ENCODE data around the gene HAPLN2.
"Not testable (repeated sequence)": the region's sequence is repeated elsewhere in the genome, so short reads cannot be mapped to it uniquely, and the experiment has no call there.

Gene HAPLN2

DNA sequence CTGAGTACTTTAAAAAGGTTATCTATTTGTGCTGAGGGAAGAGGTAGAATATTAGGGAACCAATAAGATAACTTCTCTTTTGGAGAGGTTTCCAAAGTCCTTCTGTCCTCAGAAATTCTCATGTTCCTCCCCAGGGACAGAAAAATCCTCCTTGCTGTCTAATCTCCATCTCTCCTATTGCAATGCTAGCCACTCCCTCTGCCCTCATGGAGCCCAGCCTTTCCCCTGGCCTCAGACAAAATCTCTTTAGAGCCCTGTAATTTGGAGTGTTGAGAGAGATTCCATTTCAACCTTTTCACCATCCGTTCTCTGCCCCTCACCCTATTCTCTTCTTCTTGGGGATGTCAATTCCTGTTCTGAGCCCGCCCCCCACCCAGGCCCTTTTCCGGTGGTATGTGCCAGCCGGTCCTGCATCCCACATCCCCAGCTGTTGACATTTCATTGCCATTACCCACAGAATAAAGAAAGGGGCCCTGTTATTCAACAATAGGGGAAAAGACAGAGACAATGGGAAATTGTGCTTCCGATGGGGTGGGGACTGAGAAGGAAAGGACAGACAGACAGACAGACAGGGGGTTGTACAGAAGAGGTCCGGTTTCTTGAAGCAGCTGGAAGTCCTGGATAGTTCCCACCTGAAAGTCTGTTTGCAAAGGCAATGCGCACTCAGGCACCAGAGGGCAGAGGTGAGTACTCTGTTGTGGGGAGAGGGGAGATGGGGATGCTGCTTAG, at the start of gene HAPLN2:
TSS of gene HAPLN2 (plus strand) at position 563 of the 729 bp plus-strand sequence. CDS start 4,076 bp downstream, outside the sequence.
- peak; percentile 63 for DNase-seq

DNA sequence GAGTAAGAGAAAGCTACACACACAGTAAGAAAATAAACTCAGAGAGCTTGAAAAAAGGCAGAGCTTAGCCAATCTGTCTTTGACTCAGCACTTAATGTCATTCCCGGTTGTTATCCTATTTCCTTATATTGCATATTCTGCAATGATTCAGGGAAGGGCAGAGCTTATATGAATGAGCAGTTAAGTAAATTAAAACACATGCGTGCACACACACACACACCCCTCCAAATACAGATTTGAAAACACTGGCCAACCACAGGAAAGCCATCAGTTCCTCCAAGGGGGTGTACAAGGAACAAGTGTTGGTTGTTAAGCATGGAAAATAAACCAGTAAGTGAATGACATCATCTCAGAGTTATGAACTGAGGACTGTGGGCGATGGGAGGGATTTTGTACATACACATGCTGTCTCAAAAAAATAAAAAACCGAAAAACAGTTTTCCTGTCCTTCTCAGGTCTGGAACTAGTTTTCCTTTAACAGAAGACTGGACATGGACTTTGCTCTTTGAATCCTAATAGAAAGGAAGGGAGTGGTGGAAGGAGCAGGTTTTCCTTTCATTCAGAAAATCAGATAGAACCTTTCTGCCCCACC, 47.9 kb upstream of the HAPLN2 start:
- DNase-seq, result no peak

DNA sequence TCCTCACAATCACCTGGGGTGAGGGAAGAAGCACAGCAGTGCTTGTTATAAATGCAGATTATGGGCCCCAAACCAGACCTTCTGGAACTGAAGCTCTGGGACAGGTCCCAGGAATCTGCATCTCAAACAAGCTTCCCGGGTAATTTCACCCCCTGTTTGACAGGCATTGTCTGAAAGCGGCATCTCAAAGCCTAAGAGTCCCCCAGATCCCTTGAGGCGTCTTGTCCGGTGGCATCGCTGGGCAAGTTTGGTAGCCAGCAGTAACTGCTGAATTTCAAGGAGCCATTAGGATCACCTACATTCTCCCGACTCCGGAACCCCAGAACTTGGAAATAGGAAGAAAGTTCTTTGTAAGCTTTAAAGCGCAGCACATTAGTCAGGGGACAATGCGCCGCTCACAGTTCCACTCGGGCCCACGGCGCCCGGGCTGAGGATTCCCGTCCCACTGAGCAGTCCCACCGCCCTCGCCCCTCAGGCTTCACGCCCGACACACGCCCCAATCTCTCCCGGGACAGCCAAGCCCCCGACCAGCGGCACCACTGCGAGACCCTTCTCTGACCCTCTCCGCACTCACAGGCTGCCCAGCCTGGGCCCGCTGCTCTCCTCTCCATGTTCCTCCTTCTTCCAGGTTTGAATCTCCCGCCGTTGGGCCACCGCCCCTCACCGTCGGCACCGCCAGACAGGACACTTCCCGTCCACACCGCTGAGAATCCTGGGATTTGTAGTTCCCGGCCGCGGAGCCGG, 47.1 kb upstream of the HAPLN2 start, which contains the start of gene IQGAP3:
TSS of gene IQGAP3 (minus strand) at position 647 of the 744 bp plus-strand sequence. CDS start at position 611, 36 bp downstream.
- DNase-seq, result peak; percentile 93

DNA sequence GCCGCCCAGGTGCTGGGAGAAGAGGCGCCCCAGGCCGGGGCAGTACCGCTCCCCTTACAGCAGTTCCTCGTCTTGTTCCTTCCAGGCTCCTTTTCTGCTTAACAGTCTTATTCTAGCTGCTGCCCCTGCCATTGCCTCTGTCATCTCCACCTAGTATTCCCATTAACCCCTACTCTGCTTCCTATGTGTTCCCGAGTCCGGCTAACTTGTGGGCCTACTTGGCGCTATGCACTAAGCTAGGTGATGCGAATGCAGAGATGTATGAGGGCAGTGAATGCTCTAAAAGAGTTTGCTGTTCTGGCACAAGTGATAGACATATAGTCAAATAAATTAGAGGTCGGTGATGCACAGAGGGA, 46.6 kb upstream of the HAPLN2 start:
- DNase-seq, result no peak

DNA sequence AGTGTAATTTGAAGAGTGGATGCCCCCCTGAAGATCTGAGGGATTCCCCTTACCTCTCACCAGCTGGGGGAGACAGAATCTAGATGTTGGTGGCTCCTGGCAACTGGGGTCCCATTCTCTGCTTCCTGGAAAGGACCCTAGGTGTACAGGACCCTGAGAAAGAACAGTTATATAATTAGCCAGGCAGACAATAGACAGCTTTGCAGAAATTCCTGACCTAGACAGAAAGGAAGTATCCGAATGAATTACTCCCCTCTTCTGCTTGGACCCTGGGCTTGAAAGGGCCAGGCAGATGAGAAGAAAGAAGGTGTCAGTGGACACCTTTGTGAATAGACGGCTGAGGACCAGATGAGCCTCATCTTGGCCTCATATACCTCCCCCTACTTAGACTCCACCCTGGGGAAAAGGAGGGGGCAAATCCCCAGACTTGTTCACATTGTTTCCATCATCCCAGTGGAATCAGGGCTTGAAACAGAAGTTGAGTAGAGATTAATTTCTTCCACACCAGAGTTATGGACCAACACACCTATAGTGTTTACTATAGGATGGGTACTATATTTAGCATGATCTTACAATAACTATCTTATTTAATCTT, 45.1 kb upstream of the HAPLN2 start:
- DNase-seq, result no peak

DNA sequence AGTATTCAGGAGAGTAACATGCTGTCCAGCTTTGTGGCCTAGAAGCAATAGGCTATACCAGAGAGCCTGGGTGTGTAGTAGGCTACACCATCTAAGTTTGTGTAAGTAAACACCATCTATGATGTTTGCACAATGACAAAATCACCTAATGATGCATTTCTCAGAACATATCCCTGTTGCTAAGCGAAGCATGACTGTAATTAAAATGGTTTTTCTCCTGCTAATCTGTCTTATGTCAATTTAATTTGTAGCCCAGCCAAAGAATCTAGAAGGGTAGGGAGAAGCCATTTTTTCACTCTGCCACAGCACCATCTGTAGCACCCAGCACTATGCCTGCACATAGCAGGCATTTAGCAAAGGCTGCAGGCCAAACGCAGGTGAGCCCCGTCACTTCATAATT, 41.7 kb upstream of the HAPLN2 start:
- DNase-seq, result no peak

DNA sequence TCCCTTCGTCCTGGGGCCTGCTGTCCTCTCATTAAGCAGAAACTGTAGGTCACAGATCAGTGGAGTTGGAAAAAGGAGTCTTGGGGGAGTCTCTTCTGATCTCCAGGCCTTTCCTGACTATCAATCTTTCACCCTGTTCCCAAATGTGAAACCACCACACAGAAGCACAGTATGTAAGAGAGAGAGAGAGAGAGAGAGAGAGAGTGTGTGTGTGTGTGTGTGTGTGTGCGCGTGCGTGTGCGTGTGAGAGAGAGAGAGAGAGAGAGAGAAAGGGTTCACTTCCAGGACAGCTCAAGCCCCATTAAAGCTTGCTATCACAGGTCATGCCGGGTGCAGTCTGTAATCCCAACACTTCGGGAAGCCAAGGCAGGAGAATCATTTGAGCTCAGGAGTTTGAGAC, 41.2 kb upstream of the HAPLN2 start:
- DNase-seq, result no peak

DNA sequence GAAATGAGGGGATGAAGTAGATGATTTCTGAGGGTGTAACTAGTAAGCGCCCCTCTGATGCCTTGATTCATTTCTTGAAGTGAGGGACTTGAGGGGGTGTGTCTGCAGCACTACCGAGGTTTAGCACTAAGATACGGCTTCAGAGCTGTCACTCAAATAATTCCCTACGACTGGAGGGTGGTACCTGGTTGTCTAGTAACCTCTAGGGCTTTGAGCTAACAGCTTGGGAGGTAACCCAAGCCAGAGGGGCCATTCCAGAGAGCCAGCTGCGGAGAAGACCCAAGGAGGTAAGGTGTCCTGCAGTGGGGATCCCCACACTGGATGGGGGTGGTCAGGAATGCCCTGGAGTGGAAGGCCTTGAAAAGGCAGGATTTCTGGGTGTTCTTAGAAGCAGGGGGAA, 39.7 kb upstream of the HAPLN2 start, which contains the start of gene TTC24:
TSS of gene TTC24 (plus strand) at position 252 of the 400 bp plus-strand sequence. CDS start 1,642 bp downstream, outside the sequence.
- no peak for DNase-seq

DNA sequence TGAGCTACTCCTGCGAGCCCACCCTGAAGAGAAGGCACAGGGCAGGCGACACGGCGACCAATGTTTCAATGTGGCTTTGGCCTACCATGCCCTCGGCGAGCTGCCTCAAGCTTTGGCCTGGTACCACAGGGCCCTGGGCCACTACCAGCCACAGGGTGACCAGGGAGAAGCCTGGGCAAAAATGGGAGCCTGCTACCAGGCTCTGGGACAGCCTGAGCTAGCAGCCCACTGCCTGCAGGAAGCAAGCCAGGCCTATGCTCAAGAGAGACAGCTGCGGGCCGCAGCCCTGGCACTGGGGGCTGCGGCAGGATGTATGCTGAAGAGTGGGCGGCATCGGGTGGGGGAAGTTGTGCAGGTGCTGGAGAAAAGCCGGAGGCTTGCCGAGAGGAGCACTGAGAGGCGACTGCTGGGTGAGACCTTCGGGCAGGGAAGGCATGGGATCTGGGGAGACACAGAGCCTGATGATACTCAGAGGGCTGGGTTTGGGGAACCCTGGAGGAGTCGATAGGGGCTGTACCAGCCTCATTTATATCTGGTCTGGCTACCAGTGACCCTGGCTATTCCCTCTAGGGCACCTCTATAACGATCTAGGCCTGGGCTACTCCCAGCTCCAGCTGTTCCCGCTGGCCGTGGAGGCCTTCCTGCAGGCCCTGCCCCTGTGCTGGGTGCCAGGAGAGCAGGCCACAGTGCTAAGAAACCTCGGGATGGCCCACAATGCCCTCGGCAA, 37.4 kb upstream of the HAPLN2 start:
- no peak for DNase-seq

DNA sequence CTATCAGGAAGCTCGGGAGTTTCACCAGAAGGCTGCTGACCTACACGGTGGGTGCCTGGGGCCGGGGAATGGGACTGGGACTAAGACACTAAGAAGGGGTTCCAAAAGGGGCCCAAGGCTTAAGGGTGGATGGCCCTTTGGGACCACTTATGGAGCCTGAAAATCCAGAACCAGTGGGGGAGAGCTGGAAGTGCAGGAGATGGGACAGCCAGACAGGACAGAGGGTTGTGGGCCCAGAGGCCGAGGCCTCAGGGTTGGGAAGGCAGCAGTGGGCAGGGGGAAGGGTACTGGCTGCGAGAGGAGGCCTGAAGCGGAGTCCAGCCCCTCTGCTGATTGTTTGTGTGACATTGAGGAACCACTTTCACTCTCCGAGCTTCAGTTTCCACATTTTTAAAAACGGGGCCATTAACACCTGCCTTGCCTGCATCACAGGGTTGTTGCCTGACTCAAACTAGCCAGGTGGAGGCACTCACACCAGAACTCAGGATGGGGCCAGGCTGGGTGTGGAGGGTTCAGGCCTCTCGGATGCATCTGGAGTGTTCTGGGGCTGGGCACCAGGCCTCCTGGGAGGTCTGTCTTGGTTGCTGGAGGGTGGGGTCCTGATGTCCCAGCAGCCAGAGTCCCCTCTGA, 36.7 kb upstream of the HAPLN2 start:
- DNase-seq, result no peak

DNA sequence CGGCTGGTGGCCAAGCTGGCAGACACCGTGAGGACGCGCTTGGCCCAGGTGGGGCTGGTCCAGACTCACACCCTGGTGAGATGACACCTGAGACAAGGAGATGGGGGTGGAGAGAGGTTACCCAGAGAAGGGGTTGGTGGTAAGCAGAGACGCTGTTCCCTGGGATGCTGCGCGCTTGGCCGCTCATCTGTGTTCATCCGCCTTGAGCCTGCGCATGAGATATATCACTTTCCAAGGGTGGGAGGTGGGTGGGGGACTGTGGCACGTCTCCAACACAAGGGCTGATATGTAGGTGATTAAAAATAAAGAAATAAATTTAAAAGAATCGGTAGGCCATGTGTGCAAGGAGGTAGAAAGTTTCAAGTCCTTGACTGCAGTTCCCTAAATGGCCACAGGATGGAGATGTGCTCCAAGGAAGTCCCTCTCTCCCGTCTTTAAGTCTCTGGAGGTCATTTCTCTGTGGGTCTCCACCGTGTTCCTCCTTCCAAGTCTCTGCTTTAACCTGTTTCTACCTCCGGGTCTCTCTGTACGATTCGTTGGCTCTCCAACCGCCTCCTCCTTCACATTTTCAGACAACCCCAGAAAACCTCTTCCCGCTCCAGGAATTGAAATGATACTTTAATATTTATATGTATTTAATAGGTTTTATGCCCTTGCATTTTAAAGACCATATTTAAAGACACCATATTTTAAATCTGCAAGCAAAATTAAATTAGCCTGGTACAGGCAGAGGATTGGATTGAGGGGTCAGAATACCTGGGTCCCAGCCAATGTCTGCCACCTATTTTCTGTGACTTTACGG, 35.2 kb upstream of the HAPLN2 start:
- peak; percentile 88 for DNase-seq

DNA sequence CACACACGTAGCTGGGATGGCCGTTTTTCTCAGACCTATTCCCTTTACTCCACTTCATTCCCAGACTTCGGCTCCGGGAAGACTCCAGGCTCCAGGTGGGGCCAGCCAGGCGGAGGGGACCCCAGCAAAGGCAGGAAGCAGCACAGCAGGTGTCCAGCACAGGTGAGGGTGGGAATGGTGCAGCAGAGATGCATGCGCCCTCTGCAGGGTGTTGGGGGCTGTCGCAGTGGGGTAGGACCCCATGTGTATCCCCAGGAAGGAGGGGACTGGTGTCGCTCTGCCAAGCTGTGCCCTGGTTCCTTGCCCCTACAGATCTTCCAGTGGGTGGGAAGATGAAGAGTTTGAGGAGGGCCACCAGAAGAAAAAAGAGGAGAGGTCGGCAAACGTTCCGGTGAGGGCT, 34.4 kb upstream of the HAPLN2 start:
- peak; percentile 60 for DNase-seq

DNA sequence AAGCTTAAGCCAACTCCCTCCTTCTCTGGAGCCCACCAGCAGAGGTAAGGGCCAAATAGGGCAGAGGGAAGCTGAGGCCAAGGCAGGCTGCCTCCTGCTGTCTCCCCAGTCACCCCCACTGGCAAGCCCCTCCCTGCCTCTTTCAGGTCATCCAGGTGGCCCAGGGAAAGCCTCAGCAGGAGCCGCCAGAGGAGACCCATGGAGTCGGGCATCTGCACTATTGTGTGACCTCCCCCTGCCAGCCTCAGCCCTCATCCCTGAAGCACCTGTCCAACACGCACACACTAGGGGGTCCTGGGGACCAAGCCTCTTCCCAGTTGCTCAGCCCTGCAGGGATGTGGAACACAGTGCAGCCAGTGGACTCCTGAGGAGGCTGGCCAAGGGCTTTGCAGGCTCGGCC, 32.9 kb upstream of the HAPLN2 start:
- no peak for DNase-seq

DNA sequence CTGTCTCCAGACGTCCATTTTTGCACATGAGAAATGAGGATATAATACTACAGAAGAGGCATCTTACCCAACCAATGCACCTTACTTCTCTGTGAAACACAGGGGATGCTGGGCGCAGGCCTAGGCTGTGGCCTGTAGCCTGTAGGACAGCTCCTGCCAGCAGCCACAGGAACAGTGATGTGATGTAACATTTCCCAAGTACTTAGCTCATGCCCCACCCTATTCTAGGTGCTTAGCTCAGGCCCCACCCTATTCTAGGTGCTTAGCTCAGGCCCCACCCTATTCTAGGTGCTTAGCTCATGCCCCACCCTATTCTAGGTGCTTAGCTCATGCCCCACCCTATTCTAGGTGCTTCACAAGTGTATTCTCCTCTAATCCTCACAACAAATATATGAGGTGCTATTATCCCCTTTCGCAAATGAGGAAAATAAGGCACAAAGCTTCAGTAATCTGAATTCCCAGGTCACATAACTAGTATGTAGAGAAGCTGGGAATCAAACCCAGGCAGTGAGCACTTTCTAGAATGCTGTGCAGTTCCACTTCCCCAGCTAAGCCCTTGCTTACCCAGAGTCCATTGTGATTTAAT, 32.2 kb upstream of the HAPLN2 start:
- no peak for DNase-seq

DNA sequence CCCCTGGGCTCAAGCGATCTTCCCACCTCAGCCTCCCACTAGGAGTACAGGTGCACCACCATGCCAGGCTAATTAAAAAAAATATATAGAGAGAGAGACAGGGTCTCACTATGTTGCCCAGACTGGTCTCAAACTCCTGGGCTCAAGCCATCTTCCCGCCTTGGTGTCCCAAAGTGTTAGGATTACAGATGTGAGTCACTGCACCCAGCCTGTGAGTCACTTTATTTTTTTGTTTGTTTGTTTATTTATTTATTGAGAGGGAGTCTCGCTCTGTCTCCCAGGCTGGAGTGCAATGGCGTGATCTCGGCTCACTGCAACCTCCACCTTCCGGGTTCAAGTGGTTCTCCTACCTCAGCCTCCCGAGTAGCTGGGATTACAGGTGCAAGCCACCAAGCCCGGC, 31.3 kb upstream of the HAPLN2 start:
- DNase-seq, result not testable (repeated sequence)

DNA sequence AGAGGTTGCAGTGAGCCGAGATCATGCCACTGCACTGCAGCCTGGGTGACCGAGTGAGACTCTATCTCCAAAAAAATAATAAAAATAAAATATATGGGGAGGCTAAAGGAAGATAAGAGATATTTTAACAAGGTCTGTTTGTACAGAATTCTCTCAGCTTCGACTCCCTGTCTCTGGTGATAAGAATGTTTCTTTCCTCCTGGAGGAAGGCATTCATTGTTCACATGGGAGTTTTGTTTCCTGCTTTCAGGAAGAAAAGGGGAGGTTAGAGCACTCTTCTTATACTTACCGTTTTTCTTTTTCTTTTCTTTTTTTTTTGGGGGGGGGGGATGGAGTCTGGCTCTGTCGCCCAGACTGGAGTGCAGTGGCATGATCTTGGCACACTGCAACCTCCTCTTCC, 29.7 kb upstream of the HAPLN2 start:
- no peak for DNase-seq

DNA sequence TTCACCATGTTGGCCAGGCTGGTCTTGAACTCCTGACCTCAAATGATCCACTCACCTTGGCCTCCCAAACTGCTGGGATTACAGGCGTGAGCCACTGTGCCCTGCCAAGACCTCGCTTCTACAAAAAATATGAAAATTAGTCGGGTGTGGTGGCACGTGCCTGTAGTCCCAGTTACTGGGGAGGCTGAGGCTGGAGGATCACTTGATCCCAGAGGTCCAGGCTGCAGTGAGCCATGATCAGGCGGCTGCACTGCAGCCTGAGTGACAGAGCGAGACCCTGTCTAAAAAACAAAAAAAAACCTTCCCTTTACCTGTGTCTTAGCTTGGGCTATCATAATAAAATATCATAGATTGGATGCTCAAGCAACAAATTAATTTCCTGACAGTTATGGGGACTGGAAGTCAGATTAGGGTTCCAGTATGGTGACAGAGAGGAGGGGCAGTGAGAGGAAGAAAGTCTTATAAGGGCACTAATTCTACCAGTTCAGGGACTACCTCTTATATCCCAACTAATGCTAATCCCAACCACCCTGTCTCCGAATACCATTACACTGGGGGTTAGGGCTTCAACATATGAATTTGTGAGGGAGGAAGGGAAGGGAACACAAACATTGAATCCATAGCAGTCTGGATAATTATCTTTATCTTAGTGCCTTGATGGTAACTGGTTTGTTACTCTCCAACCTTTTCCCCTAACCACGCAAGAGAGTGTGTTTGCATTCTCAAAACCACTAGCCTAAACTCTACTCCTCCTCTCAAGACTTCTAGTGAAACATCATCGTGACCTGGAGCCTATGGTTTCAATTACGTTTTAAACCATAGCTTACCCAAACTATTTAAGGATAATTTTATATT, 28.7 kb upstream of the HAPLN2 start:
- DNase-seq, result no peak

DNA sequence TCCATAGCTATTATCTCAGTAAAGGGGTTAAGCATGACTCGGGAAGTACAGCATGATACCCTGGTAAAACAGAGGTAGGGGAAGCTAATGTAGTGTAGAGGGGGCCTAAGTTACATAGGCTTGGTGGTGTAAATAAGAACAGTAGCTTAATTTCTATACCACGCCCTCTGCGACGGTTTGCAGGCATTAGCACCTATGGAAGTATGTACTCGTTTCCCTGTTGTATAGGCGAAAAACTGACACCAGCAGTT, 28.1 kb upstream of the HAPLN2 start:
- no peak for DNase-seq

DNA sequence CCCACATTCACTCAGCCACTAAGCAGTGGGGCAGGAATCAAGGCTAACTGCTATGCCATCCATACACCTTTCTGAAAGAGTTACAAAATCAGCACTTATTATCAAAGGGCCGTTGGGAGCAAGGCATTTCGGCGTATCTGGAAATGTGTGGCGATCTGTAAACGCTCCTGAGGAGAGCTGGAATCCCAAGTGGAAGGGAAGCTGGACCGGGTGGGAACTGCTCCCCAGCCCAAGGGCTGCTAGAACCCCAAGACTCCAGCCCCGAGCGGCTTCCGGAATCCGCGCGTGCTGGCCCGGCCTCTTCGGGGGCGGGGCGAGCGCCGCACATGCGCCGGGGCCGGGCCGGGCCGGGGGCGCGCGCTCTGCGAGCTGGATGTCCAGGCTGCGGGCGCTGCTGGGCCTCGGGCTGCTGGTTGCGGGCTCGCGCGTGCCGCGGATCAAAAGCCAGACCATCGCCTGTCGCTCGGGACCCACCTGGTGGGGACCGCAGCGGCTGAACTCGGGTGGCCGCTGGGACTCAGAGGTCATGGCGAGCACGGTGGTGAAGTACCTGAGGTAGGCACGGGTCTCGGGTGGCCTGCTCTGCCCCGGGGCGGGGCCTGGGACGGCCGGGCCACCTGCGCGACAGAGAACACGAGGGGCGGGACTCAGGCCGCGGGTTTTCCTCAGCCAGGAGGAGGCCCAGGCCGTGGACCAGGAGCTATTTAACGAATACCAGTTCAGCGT, 27.6 kb upstream of the HAPLN2 start, which contains the start of gene NAXE:
TSS of gene NAXE (plus strand) at position 345 of the 726 bp plus-strand sequence. CDS start at position 374, 29 bp downstream.
- peak; percentile 88 for DNase-seq
